Keratinocyte (primary cell): ENCODE data around the gene ACSM3. TPM values are rescaled to one million over a fixed set of nuclear protein-coding genes. Genes with fewer than 3 reads are reported as not detected.

ENCODE experiments used
- DNase-seq: peaks from one replicate; pipeline ENCODE4 v3.0.0-alpha.2; 2011; ENCODE audit warnings: low read depth, missing footprints, low spot score
- FAIRE-seq: peaks from 2 replicates; lab custom pipeline; 2011; peaks lifted over from hg19 to GRCh38; lab: Jason Lieb, UNC
- H2AFZ ChIP-seq: 2 replicates; pipeline ENCODE4 v1.6.0; 2012; ENCODE audit warnings: low read length, control low read depth, inconsistent platforms; ENCODE audit not compliant: control insufficient read depth
- H3K27ac ChIP-seq: 2 replicates; pipeline ENCODE4 v1.5.1; 2011; ENCODE audit warnings: low read length; ENCODE audit not compliant: control insufficient read depth, insufficient read depth
- H3K27me3 ChIP-seq: 3 replicates; pipeline ENCODE4 v1.6.0; 2011; ENCODE audit warnings: low read length; ENCODE audit not compliant: control insufficient read depth, insufficient read depth; ENCODE audit errors: extremely low read depth
- H3K36me3 ChIP-seq, 2 experiments: 2 replicates in 1 of 2; 3 replicates in 1 of 2; pipeline ENCODE4 v1.5.1; 2011; ENCODE audit warnings: low read length in 2 of 2, mild to moderate bottlenecking in 1 of 2; ENCODE audit not compliant: control insufficient read depth in 2 of 2, insufficient read depth in 2 of 2; ENCODE audit errors: extremely low read depth in 1 of 2
- H3K4me1 ChIP-seq: 3 replicates; pipeline ENCODE4 v1.5.1; 2011; ENCODE audit warnings: low read length; ENCODE audit not compliant: control insufficient read depth, insufficient read depth; ENCODE audit errors: extremely low read depth
- H3K4me2 ChIP-seq: 3 replicates; pipeline ENCODE4 v1.6.0; 2011; ENCODE audit warnings: low read depth, low read length; ENCODE audit not compliant: control insufficient read depth, insufficient read depth; ENCODE audit errors: extremely low read depth
- H3K4me3 ChIP-seq, 3 experiments: fragments of 200-600 bp in 1 of 3; sonication (generic) in 1 of 3; 2 replicates in 2 of 3; 3 replicates in 1 of 3; pipeline ENCODE4 v1.5.1; 2011 to 2016; ENCODE audit warnings: low read length in 3 of 3, mild to moderate bottlenecking in 3 of 3, control low read depth in 2 of 3, inconsistent platforms in 1 of 3, low read depth in 1 of 3, mixed read lengths in 1 of 3, mixed run types in 1 of 3, moderate library complexity in 1 of 3; ENCODE audit not compliant: control insufficient read depth in 2 of 3, insufficient read depth in 2 of 3; ENCODE audit errors: extremely low read depth in 1 of 3
- H3K79me2 ChIP-seq: 2 replicates; pipeline ENCODE4 v1.6.0; 2012; ENCODE audit warnings: low read length; ENCODE audit not compliant: control insufficient read depth, insufficient read depth
- H3K9ac ChIP-seq: 3 replicates; pipeline ENCODE4 v1.6.0; 2011; ENCODE audit warnings: low read length; ENCODE audit not compliant: control insufficient read depth, insufficient read depth; ENCODE audit errors: extremely low read depth
- H3K9me1 ChIP-seq: 3 replicates; pipeline ENCODE4 v1.6.0; 2011; ENCODE audit warnings: low read length; ENCODE audit not compliant: control insufficient read depth, insufficient read depth; ENCODE audit errors: extremely low read depth
- H3K9me3 ChIP-seq: 2 replicates; pipeline ENCODE4 v1.5.1; 2012; ENCODE audit warnings: low read depth, low read length; ENCODE audit not compliant: control insufficient read depth
- H4K20me1 ChIP-seq: 3 replicates; pipeline ENCODE4 v1.6.0; 2011; ENCODE audit warnings: low read length; ENCODE audit not compliant: control insufficient read depth, insufficient read depth; ENCODE audit errors: extremely low read depth
- EZH2 ChIP-seq: IDR thresholded peaks from one replicate; pipeline ENCODE4 v1.6.1; 2012; ENCODE audit warnings: inconsistent platforms, mild to moderate bottlenecking, low read length, moderate library complexity
- dilution Hi-C: fragments of 300-500 bp; cut with MboI; formaldehyde crosslinking; loops from one replicate; pipeline ENCODE4 v1.7.0; 2020; ENCODE audit warnings: low sequenced_read_pairs; ENCODE audit not compliant: extremely low pct_ligation_motif_present
- polyA plus RNA-seq, 5 experiments: library from polyadenylated mRNA; depleted of rRNA in 3 of 5; stranded (reverse) in 3 of 5; stranded (forward) in 1 of 5; unstranded in 1 of 5; fragments of >200 nt; gene quantifications; 1 replicate in 1 of 5; 2 replicates in 3 of 5; 3 replicates in 1 of 5; pipeline versions ENCODE4 v1.2.1 to v1.2.3, GENCODE V29; 2011 to 2012; ENCODE audit warnings: missing spikeins in 2 of 5, low read depth in 1 of 5, low replicate concordance in 1 of 5
- TF ChIP-seq, protein P1 (sequence below), 3 experiments: IDR thresholded peaks in 1 of 3; conservative IDR thresholded peaks in 1 of 3; optimal IDR thresholded peaks in 1 of 3; 2 replicates in 2 of 3; 3 replicates in 1 of 3; pipeline versions ENCODE3 to v1.5.1; 2011; ENCODE audit warnings: low read length in 3 of 3, mild to moderate bottlenecking in 3 of 3, moderate library complexity in 2 of 3, control low read depth in 1 of 3, inconsistent platforms in 1 of 3; ENCODE audit not compliant: insufficient read depth in 2 of 3; ENCODE audit errors: extremely low read depth in 1 of 3

Gene ACSM3
- polyA plus RNA-seq, 1 donor (not counting 4 experiments of a cell fraction or from before 2014, with no cell fraction given): 0.38 TPM

DNA sequence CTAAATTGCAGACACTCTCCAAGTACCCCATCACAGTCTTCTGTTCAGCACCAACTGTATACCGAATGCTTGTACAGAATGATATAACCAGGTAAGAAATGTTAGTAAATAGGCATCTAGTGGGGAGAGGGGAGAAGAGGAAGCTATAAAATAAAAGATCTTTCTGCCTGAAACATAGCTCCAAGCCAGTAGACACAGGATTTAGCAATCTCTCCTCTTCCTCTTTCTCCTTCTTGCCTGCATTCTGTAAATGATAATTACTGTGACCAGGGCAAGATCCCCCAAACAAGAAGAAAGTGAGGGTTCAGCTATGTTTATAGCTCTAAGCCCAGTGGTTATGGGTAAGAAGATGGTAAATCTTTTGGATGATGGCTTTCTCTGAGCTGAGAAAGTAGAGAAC lies 17.9 kb downstream of the ACSM3 start:
- Histone ChIP-seq H3K9me3 (no peaks in the 10 kb centered on the region), H3K9ac (no peak overlapping the region), H3K4me3 (no peak overlapping the region), H3K79me2 (no peaks in the 10 kb centered on the region), H3K9me1 (no peaks in the 10 kb centered on the region), H3K4me2 (no peak overlapping the region), H2AFZ (no peak overlapping the region), H3K4me1 (no peaks in the 10 kb centered on the region), H3K27me3 (no peaks in the 10 kb centered on the region), H4K20me1 (no peaks in the 10 kb centered on the region), H3K36me3 (no peaks in the 10 kb centered on the region), H3K27ac (no peak overlapping the region)
- TF ChIP-seq EZH2: no peak
- TF ChIP-seq, protein P1, sequence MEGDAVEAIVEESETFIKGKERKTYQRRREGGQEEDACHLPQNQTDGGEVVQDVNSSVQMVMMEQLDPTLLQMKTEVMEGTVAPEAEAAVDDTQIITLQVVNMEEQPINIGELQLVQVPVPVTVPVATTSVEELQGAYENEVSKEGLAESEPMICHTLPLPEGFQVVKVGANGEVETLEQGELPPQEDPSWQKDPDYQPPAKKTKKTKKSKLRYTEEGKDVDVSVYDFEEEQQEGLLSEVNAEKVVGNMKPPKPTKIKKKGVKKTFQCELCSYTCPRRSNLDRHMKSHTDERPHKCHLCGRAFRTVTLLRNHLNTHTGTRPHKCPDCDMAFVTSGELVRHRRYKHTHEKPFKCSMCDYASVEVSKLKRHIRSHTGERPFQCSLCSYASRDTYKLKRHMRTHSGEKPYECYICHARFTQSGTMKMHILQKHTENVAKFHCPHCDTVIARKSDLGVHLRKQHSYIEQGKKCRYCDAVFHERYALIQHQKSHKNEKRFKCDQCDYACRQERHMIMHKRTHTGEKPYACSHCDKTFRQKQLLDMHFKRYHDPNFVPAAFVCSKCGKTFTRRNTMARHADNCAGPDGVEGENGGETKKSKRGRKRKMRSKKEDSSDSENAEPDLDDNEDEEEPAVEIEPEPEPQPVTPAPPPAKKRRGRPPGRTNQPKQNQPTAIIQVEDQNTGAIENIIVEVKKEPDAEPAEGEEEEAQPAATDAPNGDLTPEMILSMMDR (optimal IDR thresholded peaks at IDR 0.05 in 1 of 3, IDR thresholded peaks at IDR 0.05 in 1 of 3, conservative IDR thresholded peaks at IDR 0.05 in 1 of 3; ENCODE audit: extremely low read depth in 1 of 3, insufficient read depth in 2 of 3, low read length in 3 of 3): no peak
- FAIRE-seq (no peak), DNase-seq (no peak)
- dilution Hi-C loops: no loop called here

DNA sequence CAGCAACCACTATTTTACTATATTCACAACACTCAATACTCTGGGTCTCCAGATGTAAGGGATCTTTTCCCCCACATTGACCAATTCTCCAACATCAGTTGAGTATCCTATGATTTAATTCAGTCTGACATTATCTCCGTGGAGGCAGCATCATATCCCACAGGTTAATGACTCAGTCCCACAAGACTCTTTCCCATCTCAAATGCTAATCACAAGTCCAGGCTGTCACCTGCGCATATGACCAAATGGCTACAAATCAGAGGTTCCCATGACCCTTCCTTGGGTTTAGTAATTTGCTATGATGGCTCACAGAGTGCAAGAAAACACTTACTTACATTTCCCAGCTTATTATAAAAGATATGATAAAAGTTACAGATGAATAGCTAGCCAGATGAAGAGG lies 18.7 kb downstream of the ACSM3 start:
- dilution Hi-C loops: no loop called here
- Histone ChIP-seq H3K9me1 (no peaks in the 10 kb centered on the region), H3K9me3 (no peaks in the 10 kb centered on the region), H3K4me2 (no peak overlapping the region), H3K4me1 (no peaks in the 10 kb centered on the region), H3K79me2 (no peaks in the 10 kb centered on the region), H3K36me3 (no peaks in the 10 kb centered on the region), H2AFZ (no peak overlapping the region), H3K4me3 (no peak overlapping the region), H3K27ac (no peak overlapping the region), H3K27me3 (no peaks in the 10 kb centered on the region), H3K9ac (no peak overlapping the region), H4K20me1 (no peaks in the 10 kb centered on the region)
- no peak for TF ChIP-seq EZH2
- TF ChIP-seq, protein P1 (optimal IDR thresholded peaks at IDR 0.05 in 1 of 3, IDR thresholded peaks at IDR 0.05 in 1 of 3, conservative IDR thresholded peaks at IDR 0.05 in 1 of 3; ENCODE audit: extremely low read depth in 1 of 3, insufficient read depth in 2 of 3, low read length in 3 of 3): no peak
- FAIRE-seq: no peak
- no peak for DNase-seq
